GM12878 (cell line): Measurements from ENCODE around the gene PDZRN4.

Experiments used
- ATF3 ChIP-seq: IDR thresholded peaks from 2 replicates; pipeline ENCODE4 v1.6.1; 2011; ENCODE audit warnings: low read depth, mild to moderate bottlenecking, low read length, moderate library complexity, borderline replicate concordance; ENCODE audit errors: extremely low read depth
- BMI1 ChIP-seq: fragments of 450-650 bp; IDR thresholded peaks from 2 replicates; pipeline ENCODE4 v1.6.1; 2016; ENCODE audit warnings: mild to moderate bottlenecking, moderate library complexity, borderline replicate concordance
- CEBPB ChIP-seq, 2 experiments: fragments of 150-350 bp in 1 of 2; IDR thresholded peaks; 2 replicates each; pipeline ENCODE4 v1.6.1; 2012 to 2014; ENCODE audit warnings: low read depth in 2 of 2, low read length in 2 of 2, borderline replicate concordance in 1 of 2, inconsistent platforms in 1 of 2
- CTCF ChIP-seq, 3 experiments: IDR thresholded peaks in 2 of 3; conservative IDR thresholded peaks in 1 of 3; 2 replicates each; pipeline ENCODE4 v1.5.1; 2011; ENCODE audit warnings: low read depth in 3 of 3, low read length in 3 of 3, mild to moderate bottlenecking in 3 of 3, control low read depth in 2 of 3, moderate library complexity in 2 of 3, inconsistent platforms in 1 of 3, mixed read lengths in 1 of 3; ENCODE audit not compliant: control insufficient read depth in 2 of 3, insufficient read depth in 1 of 3; ENCODE audit errors: extremely low read depth in 1 of 3
- EP300 ChIP-seq, 2 experiments: fragments of 150-350 bp in 1 of 2; IDR thresholded peaks; 2 replicates each; pipeline ENCODE4 v1.6.1; 2011 to 2012; ENCODE audit warnings: low read depth in 2 of 2, low read length in 2 of 2, borderline replicate concordance in 1 of 2, improper control_type of control experiment in 1 of 2, inconsistent platforms in 1 of 2; ENCODE audit not compliant: control insufficient read depth in 1 of 2
- KDM1A ChIP-seq: fragments of 200-600 bp; sonication (generic); IDR thresholded peaks from 2 replicates; pipeline ENCODE4 v1.6.1; 2016; ENCODE audit warnings: borderline replicate concordance
- MXI1 ChIP-seq: fragments of 150-350 bp; IDR thresholded peaks from 2 replicates; pipeline ENCODE4 v1.6.1; 2011; ENCODE audit warnings: low read depth, mild to moderate bottlenecking, inconsistent platforms, low read length, improper control_type of control experiment
- POLR2A ChIP-seq: IDR thresholded peaks from 2 replicates; pipeline ENCODE4 v1.6.1; 2011; ENCODE audit warnings: low read depth, mild to moderate bottlenecking, low read length
- REST ChIP-seq: IDR thresholded peaks from 2 replicates; pipeline ENCODE4 v1.6.1; 2012; ENCODE audit warnings: mild to moderate bottlenecking, low read depth, low read length
- SRF ChIP-seq, 2 experiments: IDR thresholded peaks; 2 replicates each; pipeline ENCODE4 v1.6.1; 2011; ENCODE audit warnings: low read depth in 2 of 2, low read length in 2 of 2, mild to moderate bottlenecking in 1 of 2, moderate library complexity in 1 of 2

GRCh38 chr12:41537522-41537921 is 349.4 kb downstream of the PDZRN4 start:
- TF ChIP-seq CTCF (IDR thresholded peaks at IDR 0.05 in 2 of 3, conservative IDR thresholded peaks at IDR 0.05 in 1 of 3; ENCODE audit: control insufficient read depth in 2 of 3, extremely low read depth in 1 of 3, insufficient read depth in 1 of 3, low read depth in 3 of 3, low read length in 3 of 3) (no peak), ATF3 (no peak), KDM1A (no peak), REST (no peak), POLR2A (no peak), EP300 (IDR thresholded peaks at IDR 0.05; ENCODE audit: borderline replicate concordance in 1 of 2, control insufficient read depth in 1 of 2, low read depth in 2 of 2, low read length in 2 of 2) (no peak), MXI1 (no peak), CEBPB (IDR thresholded peaks at IDR 0.05; ENCODE audit: borderline replicate concordance in 1 of 2, low read depth in 2 of 2, low read length in 2 of 2) (no peak), SRF (IDR thresholded peaks at IDR 0.05; ENCODE audit: low read depth in 2 of 2, low read length in 2 of 2) (no peak), BMI1 (no peak)
